ENCODE measurements around the gene TOGARAM2. TPM values are rescaled to one million over a fixed set of nuclear protein-coding genes. Genes with fewer than 3 reads are reported as not detected.

The TOGARAM2 gene
- total and polyA plus RNA-seq, 2 of the 13 experiments (the other 11 are each of a cell fraction or from before 2014, with no cell fraction given): under 0.01 to 0.05 TPM

GRCh38 chr2:28989973-28990372, 8.9 kb downstream of the TOGARAM2 start:
- BruUV-seq (replicated peaks): no TSS peak
- no peak overlapping the region for H2AFZ ChIP-seq (ENCODE audit: low read length)
- H3K9me3 ChIP-seq (ENCODE audit: low read length): no peaks in the 10 kb centered on the region
- H3K4me1 ChIP-seq (ENCODE audit: insufficient read depth, low read length): no peaks in the 10 kb centered on the region
- peaks cover 9 to 88% of the 10 kb centered on the region in 2 experiments; a peak in 4 of 5 replicates for H3K27me3 ChIP-seq (ENCODE audit: control insufficient read depth in 1 of 2, insufficient read depth in 2 of 2, low read length in 2 of 2)
- FAIRE-seq (no peak), ATAC-seq (no peak), DNase-seq (ENCODE audit: low spot score) (no peak)
- no peak overlapping the region for H3K9ac ChIP-seq (ENCODE audit: insufficient read depth, low read depth, low read length)
- no peaks in the 10 kb centered on the region for H3K79me2 ChIP-seq (ENCODE audit: insufficient read depth, low read length)
- H3K4me3 ChIP-seq (replicated peaks in 1 of 3; ENCODE audit: insufficient read depth in 1 of 3, low read depth in 2 of 3, low read length in 3 of 3): no peak overlapping the region
- in situ Hi-C loops (cut with HindIII; ENCODE audit: extremely low pct_ligation_motif_present, low pct_unique_long_range_greater_than_20kb) (loop anchor here (25.0 kb wide), 1 partner anchor 847 kb away; no protein-coding TSS in a partner anchor), intact Hi-C loops (cut with micrococcal nuclease; ENCODE audit: unreplicated experiment) (no loop called here)
- H3K4me2 ChIP-seq (ENCODE audit: low read depth, low read length): no peak overlapping the region
- ChIA-PET CTCF (ENCODE audit: low intra/inter-chr PET ratio, low total read pairs) (no interaction called here), POLR2A (no interaction called here)
- no peaks in the 10 kb centered on the region for H3K36me3 ChIP-seq (replicated peaks in 1 of 2; ENCODE audit: control insufficient read depth in 1 of 2, insufficient read depth in 2 of 2, low read length in 2 of 2)
- no peak overlapping the region for H3K27ac ChIP-seq (ENCODE audit: extremely low read length, insufficient read depth, low read length)
- TF ChIP-seq ZNF281 (CRISPR knock-in tag; IDR thresholded peaks at IDR 0.05; ENCODE audit: borderline replicate concordance): no peak
- no peak for TF ChIP-seq ZBTB34 (CRISPR knock-in tag; IDR thresholded peaks at IDR 0.05)
- no peak for TF ChIP-seq TBP (CRISPR knock-in tag; IDR thresholded peaks at IDR 0.05)
- no peak for TF ChIP-seq TGIF2 (CRISPR knock-in tag; IDR thresholded peaks at IDR 0.05)
- TF ChIP-seq ZNF770 (CRISPR knock-in tag; IDR thresholded peaks at IDR 0.05): no peak
- TF ChIP-seq KDM2A (CRISPR knock-in tag; IDR thresholded peaks at IDR 0.05; ENCODE audit: borderline replicate concordance, low read depth): no peak
- no peak for TF ChIP-seq NFE2 (CRISPR knock-in tag; IDR thresholded peaks at IDR 0.05)
- no peak for TF ChIP-seq ELF4 (CRISPR knock-in tag; IDR thresholded peaks at IDR 0.05; ENCODE audit: borderline replicate concordance)
- WGBS (ENCODE audit: low lambda C conversion rate): 3% methylated on average over 5 of the region's 5 CpGs
- H4K20me1 ChIP-seq (ENCODE audit: insufficient read depth, low read length): no peaks in the 10 kb centered on the region

Data from HepG2 (cell line).